Measurements from ENCODE around the gene NUDT2.
"Not testable (repeated sequence)": the region's sequence is repeated elsewhere in the genome, so short reads cannot be mapped to it uniquely, and the experiment has no call there.

Gene NUDT2

GRCh38 chr9:34328987-34329832 is at the start of gene NUDT2, which contains the start of gene KIF24:
Gene NUDT2 (plus strand): TSS chr9:34329569. CDS start chr9:34339040, 9,471 bp downstream.
Gene KIF24 (minus strand): TSS chr9:34329268. CDS start chr9:34311346, 17,922 bp downstream.
- DNase-seq (ENCODE audit: insufficient read length, low spot score): peak; percentile 88
- FAIRE-seq: peak; percentile 99

GRCh38 chr9:34282096-34282495 is 47.3 kb upstream of the NUDT2 start:
- DNase-seq (ENCODE audit: insufficient read length, low spot score) (no peak), FAIRE-seq (no peak)

GRCh38 chr9:34289159-34289558 is 40.2 kb upstream of the NUDT2 start:
- FAIRE-seq (no peak), DNase-seq (ENCODE audit: insufficient read length, low spot score) (no peak)

- no peak for DNase-seq (ENCODE audit: insufficient read length, low spot score)
- FAIRE-seq: peak; percentile 37
Measured at GRCh38 chr9:34291023-34291422, 38.3 kb upstream of the NUDT2 start.

GRCh38 chr9:34291423-34291822 is 37.9 kb upstream of the NUDT2 start:
- DNase-seq (ENCODE audit: insufficient read length, low spot score) (no peak), FAIRE-seq (no peak)

GRCh38 chr9:34292552-34292951 is 36.8 kb upstream of the NUDT2 start:
- DNase-seq (ENCODE audit: insufficient read length, low spot score): no peak
- no peak for FAIRE-seq

GRCh38 chr9:34301064-34301463 is 28.3 kb upstream of the NUDT2 start:
- not testable (repeated sequence) for DNase-seq (ENCODE audit: insufficient read length, low spot score); FAIRE-seq

GRCh38 chr9:34308316-34308715 is 21.1 kb upstream of the NUDT2 start:
- not testable (repeated sequence) for FAIRE-seq; DNase-seq (ENCODE audit: insufficient read length, low spot score)

GRCh38 chr9:34310215-34310614 is 19.2 kb upstream of the NUDT2 start:
- FAIRE-seq (no peak), DNase-seq (ENCODE audit: insufficient read length, low spot score) (no peak)

- no peak for FAIRE-seq
- DNase-seq (ENCODE audit: insufficient read length, low spot score): no peak
Measured at GRCh38 chr9:34311499-34312185, 17.7 kb upstream of the NUDT2 start.

GRCh38 chr9:34317436-34317835 is 11.9 kb upstream of the NUDT2 start:
- no peak for DNase-seq (ENCODE audit: insufficient read length, low spot score)
- FAIRE-seq: no peak

- no peak for DNase-seq (ENCODE audit: insufficient read length, low spot score)
- no peak for FAIRE-seq
Measured at GRCh38 chr9:34318163-34318790, 11.1 kb upstream of the NUDT2 start.

GRCh38 chr9:34321451-34321850 is 7.9 kb upstream of the NUDT2 start:
- FAIRE-seq (no peak), DNase-seq (ENCODE audit: insufficient read length, low spot score) (no peak)

- no peak for DNase-seq (ENCODE audit: insufficient read length, low spot score)
- no peak for FAIRE-seq
Measured at GRCh38 chr9:34322899-34323591, 6.3 kb upstream of the NUDT2 start.

- no peak for DNase-seq (ENCODE audit: insufficient read length, low spot score)
- FAIRE-seq: no peak
Measured at GRCh38 chr9:34326690-34327089, 2.7 kb upstream of the NUDT2 start.

- FAIRE-seq: peak; percentile 45
- DNase-seq (ENCODE audit: insufficient read length, low spot score): no peak
Measured at GRCh38 chr9:34328500-34328986, 826 bp upstream of the NUDT2 start.

GRCh38 chr9:34331196-34331595 is 1.8 kb downstream of the NUDT2 start:
- no peak for FAIRE-seq

GRCh38 chr9:34332076-34332964 is 3.0 kb downstream of the NUDT2 start:
- no peak for DNase-seq (ENCODE audit: insufficient read length, low spot score)

More at GRCh38 chr9:34331196-34331595, 1.8 kb downstream of the NUDT2 start:
- no peak for DNase-seq (ENCODE audit: insufficient read length, low spot score)

GRCh38 chr9:34333836-34334235 is 4.5 kb downstream of the NUDT2 start:
- FAIRE-seq: no peak
- no peak for DNase-seq (ENCODE audit: insufficient read length, low spot score)

More at GRCh38 chr9:34332076-34332964, 3.0 kb downstream of the NUDT2 start:
- no peak for FAIRE-seq

Data from GM19239 (cell line).